GM19238 (cell line): ENCODE data around the gene UTP14C.
"Not testable (repeated sequence)": the region's sequence is repeated elsewhere in the genome, so short reads cannot be mapped to it uniquely, and the experiment has no call there.

Source experiments
- DNase-seq: peaks from one replicate; pipeline ENCODE4 v3.0.0; 2011; ENCODE audit warnings: low spot score; ENCODE audit not compliant: insufficient read length

Gene UTP14C

GRCh38 chr13:52047463-52047862 is 23.0 kb downstream of the UTP14C start:
- no peak for DNase-seq

DNA sequence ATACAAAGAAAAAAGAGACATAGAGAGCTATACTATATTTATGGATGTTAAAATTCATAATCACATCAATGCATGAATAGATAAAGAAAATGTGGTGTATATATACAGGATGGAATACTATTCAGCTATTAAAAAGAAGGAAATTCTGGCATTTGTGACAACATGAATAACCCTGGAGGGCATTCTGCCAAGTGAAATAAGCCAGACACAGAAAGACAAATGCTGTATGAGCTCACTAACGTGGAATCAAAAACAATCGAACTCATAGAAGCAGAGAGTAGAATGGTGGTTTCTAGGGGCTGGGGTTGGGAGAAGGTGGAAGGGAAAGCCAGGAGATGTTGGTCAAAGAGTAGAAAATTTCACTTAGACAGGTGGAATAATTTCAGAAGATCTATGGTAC is 24.0 kb downstream of the UTP14C start:
- DNase-seq = no peak

DNA sequence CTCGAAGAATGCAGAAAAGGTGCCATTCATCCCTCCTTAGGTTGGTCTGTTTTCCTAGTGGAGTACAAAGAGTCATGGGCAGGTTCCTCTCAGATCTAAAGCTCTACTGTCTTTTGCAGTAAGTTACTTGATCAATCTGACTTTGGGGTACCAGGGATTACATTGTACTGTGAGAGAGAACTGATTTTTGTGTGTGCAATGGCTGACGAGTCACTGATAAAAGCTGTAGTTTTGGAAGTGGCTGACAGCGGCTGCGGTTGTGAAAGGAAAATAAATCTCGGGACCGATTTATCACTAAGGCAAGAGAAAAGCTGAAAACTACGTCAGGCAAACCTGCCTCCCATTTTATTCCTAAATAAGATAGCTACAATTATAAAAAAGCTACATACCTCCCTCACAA is 26.9 kb downstream of the UTP14C start:
- no peak for DNase-seq

DNA sequence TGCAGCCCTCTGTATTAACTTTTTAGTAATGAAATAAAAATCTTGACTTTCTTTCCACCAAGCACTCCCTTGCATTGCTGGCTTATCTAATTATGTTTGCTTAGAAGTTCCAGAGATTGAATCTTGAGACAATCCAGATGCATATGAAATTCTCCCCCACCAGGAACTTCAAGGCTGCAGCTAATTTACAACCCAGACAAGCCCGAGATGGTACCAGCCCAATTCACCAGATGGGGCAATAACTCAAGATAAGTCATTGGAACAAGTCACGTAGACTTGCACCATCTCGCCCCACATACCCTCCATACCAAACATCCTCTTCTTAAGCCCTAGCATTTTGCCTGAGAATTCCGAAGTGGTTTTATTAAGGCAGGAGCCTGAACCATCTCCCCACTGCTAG is 29.0 kb downstream of the UTP14C start:
- DNase-seq = no peak

GRCh38 chr13:52061064-52061463 is 36.6 kb downstream of the UTP14C start:
- not testable (repeated sequence) for DNase-seq

- DNase-seq = no peak
Measured at GRCh38 chr13:52061587-52061986, 37.1 kb downstream of the UTP14C start.

GRCh38 chr13:52067237-52067636 is 42.7 kb downstream of the UTP14C start:
- DNase-seq = no peak

- no peak for DNase-seq
Measured at GRCh38 chr13:52070929-52071523, 46.5 kb downstream of the UTP14C start.
